Peyer's patch (tissue), 4 donors: ENCODE measurements around the gene NXT1.

ENCODE experiments used
- POLR2A ChIP-seq, 2 donors: fragments of 450-650 bp; IDR thresholded peaks; one replicate each; pipeline ENCODE4 v1.5.1; 2017; ENCODE audit warnings: antibody characterized with exemption in 2 of 2, mild to moderate bottlenecking in 2 of 2, moderate library complexity in 2 of 2
- TF ChIP-seq, protein P1 (sequence below), 6 experiments: fragments of 450-650 bp in 4 of 6; fragments of 200-600 bp in 2 of 6; sonication (generic) in 1 of 6; IDR thresholded peaks; one replicate each; pipeline ENCODE4 v1.5.1; 2017 to 2019; ENCODE audit warnings: antibody characterized with exemption in 6 of 6, mild to moderate bottlenecking in 3 of 6, moderate library complexity in 1 of 6

DNA sequence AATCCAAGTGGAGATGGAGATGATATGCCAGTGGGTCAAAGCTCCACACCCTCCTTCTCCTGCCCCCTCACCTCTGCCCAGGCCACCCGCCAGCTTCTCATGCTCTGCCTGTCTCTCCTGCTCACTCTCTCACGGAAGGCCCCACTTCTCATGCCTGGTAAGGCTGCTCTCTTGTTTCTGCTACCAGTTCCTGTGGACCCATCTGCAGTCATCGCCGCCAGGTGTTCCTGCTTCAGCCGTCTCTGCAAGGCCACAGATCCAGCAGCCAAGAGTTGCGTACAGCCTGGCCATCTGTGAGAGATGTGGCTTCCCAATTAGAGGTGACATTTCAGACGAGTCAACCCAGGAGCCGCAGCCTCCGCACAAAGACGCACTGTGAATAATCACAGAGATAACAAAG is 40.8 kb upstream of the NXT1 start:
- TF ChIP-seq, protein P1, sequence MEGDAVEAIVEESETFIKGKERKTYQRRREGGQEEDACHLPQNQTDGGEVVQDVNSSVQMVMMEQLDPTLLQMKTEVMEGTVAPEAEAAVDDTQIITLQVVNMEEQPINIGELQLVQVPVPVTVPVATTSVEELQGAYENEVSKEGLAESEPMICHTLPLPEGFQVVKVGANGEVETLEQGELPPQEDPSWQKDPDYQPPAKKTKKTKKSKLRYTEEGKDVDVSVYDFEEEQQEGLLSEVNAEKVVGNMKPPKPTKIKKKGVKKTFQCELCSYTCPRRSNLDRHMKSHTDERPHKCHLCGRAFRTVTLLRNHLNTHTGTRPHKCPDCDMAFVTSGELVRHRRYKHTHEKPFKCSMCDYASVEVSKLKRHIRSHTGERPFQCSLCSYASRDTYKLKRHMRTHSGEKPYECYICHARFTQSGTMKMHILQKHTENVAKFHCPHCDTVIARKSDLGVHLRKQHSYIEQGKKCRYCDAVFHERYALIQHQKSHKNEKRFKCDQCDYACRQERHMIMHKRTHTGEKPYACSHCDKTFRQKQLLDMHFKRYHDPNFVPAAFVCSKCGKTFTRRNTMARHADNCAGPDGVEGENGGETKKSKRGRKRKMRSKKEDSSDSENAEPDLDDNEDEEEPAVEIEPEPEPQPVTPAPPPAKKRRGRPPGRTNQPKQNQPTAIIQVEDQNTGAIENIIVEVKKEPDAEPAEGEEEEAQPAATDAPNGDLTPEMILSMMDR (IDR thresholded peaks at IDR 0.05), result no peak
- TF ChIP-seq POLR2A (IDR thresholded peaks at IDR 0.05), result no peak
